Panc1 (cell line): ENCODE data around the gene EFTUD2. TPM values are rescaled to one million over a fixed set of nuclear protein-coding genes. Genes with fewer than 3 reads are reported as not detected.

ENCODE experiments used
- ATAC-seq: fragments of 200-7000 bp; cut with Tn5 transposase; 2 replicates; pipeline ENCODE4 v1.9.1; 2020; ENCODE audit warnings: mild to moderate bottlenecking, moderate library complexity
- BruUV-seq: library from RNA; stranded (reverse); fragments of 400-500 nt; replicated peaks from 2 replicates; lab custom pipeline; 2021; lab: Mats Ljungman, UMichigan
- CTCF ChIA-PET: fragments of 300-600 bp; sonication (Branson Sonifier 250); formaldehyde crosslinking; loops from one replicate; lab custom pipeline; 2022; ENCODE audit warnings: antibody characterized with exemption; lab: Charles Lee
- POLR2A ChIA-PET: fragments of 300-600 bp; sonication (Branson Sonifier 250); formaldehyde crosslinking; loops from one replicate; lab custom pipeline; 2022; ENCODE audit warnings: antibody characterized with exemption; lab: Charles Lee
- DNase-seq: peaks from one replicate; pipeline ENCODE4 v3.0.0-alpha.2; 2010; ENCODE audit warnings: low read depth, low spot score
- H3K27ac ChIP-seq: 2 replicates; pipeline ENCODE4 v1.5.1; 2011; ENCODE audit warnings: mild to moderate bottlenecking, low read length, inconsistent platforms
- H3K27me3 ChIP-seq: fragments of 200-500 bp; sonication (Bioruptor generic); 2 replicates; pipeline ENCODE4 v1.6.0; 2014; ENCODE audit warnings: low read length, inconsistent platforms; ENCODE audit not compliant: control insufficient read depth, insufficient read depth
- H3K36me3 ChIP-seq: fragments of 200-500 bp; sonication (Bioruptor generic); 2 replicates; pipeline ENCODE4 v1.5.1; 2014; ENCODE audit warnings: inconsistent platforms, mild to moderate bottlenecking, low read length, moderate library complexity; ENCODE audit not compliant: control insufficient read depth, insufficient read depth
- H3K4me1 ChIP-seq: 2 replicates; pipeline ENCODE4 v1.5.1; 2011; ENCODE audit warnings: inconsistent platforms, mild to moderate bottlenecking, low read length, moderate library complexity; ENCODE audit not compliant: control insufficient read depth, insufficient read depth
- H3K4me3 ChIP-seq, 2 experiments: 2 replicates each; pipeline ENCODE4 v1.5.1; 2011 to 2012; ENCODE audit warnings: low read depth in 2 of 2, low read length in 2 of 2, mild to moderate bottlenecking in 2 of 2, inconsistent platforms in 1 of 2, moderate library complexity in 1 of 2
- H3K9me3 ChIP-seq: fragments of 200-500 bp; sonication (Bioruptor generic); 2 replicates; pipeline ENCODE4 v1.5.1; 2014; ENCODE audit warnings: low read depth, mild to moderate bottlenecking, inconsistent platforms, low read length, moderate library complexity; ENCODE audit not compliant: control insufficient read depth, insufficient read depth
- POLR2AphosphoS5 ChIP-seq: IDR thresholded peaks from 2 replicates; pipeline ENCODE4 v1.6.1; 2012; ENCODE audit warnings: mild to moderate bottlenecking, low read depth, low read length, moderate library complexity
- SIN3A ChIP-seq: IDR thresholded peaks from 2 replicates; pipeline ENCODE4 v1.6.1; 2012; ENCODE audit warnings: low read depth, mild to moderate bottlenecking, low read length, moderate library complexity, borderline replicate concordance; ENCODE audit not compliant: insufficient read depth
- TCF7L2 ChIP-seq: IDR thresholded peaks from 2 replicates; pipeline ENCODE4 v1.6.1; 2011; ENCODE audit warnings: mild to moderate bottlenecking, low read depth, low read length, inconsistent platforms
- in situ Hi-C: cut with HindIII; loops from 2 replicates; pipeline ENCODE4 v1.10.0; 2016; ENCODE audit warnings: low sequenced_read_pairs, low pct_unique_long_range_greater_than_20kb
- intact Hi-C: fragments of 100-400 bp; cut with micrococcal nuclease; formaldehyde crosslinking; loops from one replicate; pipeline ENCODE4 v1.10.0; 2022; ENCODE audit not compliant: unreplicated experiment
- total RNA-seq: library from RNA; stranded (reverse); gene quantifications from one replicate; pipeline ENCODE4 v1.2.1, GENCODE V29; 2021; ENCODE audit not compliant: unreplicated experiment
- TF ChIP-seq, protein P1 (sequence below), 2 experiments: IDR thresholded peaks; 2 replicates each; pipeline ENCODE4 v1.6.1; 2011 to 2012; ENCODE audit warnings: low read depth in 2 of 2, control low read depth in 1 of 2, low read length in 1 of 2, mild to moderate bottlenecking in 1 of 2, moderate library complexity in 1 of 2; ENCODE audit not compliant: insufficient read depth in 1 of 2
- TF ChIP-seq, protein P2 (sequence below): fragments of 450-650 bp; IDR thresholded peaks from 2 replicates; pipeline ENCODE4 v1.5.1; 2017; ENCODE audit warnings: mild to moderate bottlenecking

EFTUD2 gene
- total RNA-seq, 1 experiment from 2014 or later, result 98.0 TPM

DNA sequence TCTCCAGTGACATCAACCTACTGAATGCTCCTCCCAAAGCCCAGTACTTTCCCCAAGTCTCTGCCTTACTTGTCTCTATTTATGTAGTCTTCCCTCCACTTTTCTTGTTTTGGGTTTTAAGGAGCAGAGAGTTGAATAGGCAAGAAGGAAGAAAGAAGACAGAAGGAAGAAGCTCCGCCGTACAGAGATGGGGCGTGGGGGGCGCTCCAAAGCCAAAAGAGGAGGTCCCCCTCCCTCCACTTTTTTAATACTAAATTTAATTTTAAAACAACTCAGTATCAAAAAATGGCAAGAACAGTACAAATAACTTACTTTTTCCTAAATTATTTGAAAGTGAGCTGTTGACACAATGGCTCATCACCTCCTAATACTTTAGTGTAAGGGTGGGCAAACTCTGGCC is 4.6 kb downstream of the EFTUD2 start:
- DNase-seq, result no peak
- in situ Hi-C loops (no loop called here), intact Hi-C loops (no loop called here)
- ChIA-PET POLR2A (no interaction called here), CTCF (no interaction called here)
- H3K4me1 ChIP-seq, result no peaks in the 10 kb centered on the region
- BruUV-seq, result no TSS peak
- no peaks in the 10 kb centered on the region for H3K27me3 ChIP-seq
- no peaks in the 10 kb centered on the region for H3K9me3 ChIP-seq
- H3K36me3 ChIP-seq, result peaks cover 6% of the 10 kb centered on the region; the same call in 1 of the 2 replicates
- H3K27ac ChIP-seq, result no peak overlapping the region
- TF ChIP-seq TCF7L2 (no peak), SIN3A (no peak), POLR2AphosphoS5 (no peak)
- TF ChIP-seq, protein P1, sequence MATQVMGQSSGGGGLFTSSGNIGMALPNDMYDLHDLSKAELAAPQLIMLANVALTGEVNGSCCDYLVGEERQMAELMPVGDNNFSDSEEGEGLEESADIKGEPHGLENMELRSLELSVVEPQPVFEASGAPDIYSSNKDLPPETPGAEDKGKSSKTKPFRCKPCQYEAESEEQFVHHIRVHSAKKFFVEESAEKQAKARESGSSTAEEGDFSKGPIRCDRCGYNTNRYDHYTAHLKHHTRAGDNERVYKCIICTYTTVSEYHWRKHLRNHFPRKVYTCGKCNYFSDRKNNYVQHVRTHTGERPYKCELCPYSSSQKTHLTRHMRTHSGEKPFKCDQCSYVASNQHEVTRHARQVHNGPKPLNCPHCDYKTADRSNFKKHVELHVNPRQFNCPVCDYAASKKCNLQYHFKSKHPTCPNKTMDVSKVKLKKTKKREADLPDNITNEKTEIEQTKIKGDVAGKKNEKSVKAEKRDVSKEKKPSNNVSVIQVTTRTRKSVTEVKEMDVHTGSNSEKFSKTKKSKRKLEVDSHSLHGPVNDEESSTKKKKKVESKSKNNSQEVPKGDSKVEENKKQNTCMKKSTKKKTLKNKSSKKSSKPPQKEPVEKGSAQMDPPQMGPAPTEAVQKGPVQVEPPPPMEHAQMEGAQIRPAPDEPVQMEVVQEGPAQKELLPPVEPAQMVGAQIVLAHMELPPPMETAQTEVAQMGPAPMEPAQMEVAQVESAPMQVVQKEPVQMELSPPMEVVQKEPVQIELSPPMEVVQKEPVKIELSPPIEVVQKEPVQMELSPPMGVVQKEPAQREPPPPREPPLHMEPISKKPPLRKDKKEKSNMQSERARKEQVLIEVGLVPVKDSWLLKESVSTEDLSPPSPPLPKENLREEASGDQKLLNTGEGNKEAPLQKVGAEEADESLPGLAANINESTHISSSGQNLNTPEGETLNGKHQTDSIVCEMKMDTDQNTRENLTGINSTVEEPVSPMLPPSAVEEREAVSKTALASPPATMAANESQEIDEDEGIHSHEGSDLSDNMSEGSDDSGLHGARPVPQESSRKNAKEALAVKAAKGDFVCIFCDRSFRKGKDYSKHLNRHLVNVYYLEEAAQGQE (IDR thresholded peaks at IDR 0.05; ENCODE audit: insufficient read depth in 1 of 2, low read depth in 2 of 2, low read length in 1 of 2), result no peak
- TF ChIP-seq, protein P2, sequence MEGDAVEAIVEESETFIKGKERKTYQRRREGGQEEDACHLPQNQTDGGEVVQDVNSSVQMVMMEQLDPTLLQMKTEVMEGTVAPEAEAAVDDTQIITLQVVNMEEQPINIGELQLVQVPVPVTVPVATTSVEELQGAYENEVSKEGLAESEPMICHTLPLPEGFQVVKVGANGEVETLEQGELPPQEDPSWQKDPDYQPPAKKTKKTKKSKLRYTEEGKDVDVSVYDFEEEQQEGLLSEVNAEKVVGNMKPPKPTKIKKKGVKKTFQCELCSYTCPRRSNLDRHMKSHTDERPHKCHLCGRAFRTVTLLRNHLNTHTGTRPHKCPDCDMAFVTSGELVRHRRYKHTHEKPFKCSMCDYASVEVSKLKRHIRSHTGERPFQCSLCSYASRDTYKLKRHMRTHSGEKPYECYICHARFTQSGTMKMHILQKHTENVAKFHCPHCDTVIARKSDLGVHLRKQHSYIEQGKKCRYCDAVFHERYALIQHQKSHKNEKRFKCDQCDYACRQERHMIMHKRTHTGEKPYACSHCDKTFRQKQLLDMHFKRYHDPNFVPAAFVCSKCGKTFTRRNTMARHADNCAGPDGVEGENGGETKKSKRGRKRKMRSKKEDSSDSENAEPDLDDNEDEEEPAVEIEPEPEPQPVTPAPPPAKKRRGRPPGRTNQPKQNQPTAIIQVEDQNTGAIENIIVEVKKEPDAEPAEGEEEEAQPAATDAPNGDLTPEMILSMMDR, result no peak
- no peak overlapping the region for H3K4me3 ChIP-seq
- ATAC-seq, result no peak

DNA sequence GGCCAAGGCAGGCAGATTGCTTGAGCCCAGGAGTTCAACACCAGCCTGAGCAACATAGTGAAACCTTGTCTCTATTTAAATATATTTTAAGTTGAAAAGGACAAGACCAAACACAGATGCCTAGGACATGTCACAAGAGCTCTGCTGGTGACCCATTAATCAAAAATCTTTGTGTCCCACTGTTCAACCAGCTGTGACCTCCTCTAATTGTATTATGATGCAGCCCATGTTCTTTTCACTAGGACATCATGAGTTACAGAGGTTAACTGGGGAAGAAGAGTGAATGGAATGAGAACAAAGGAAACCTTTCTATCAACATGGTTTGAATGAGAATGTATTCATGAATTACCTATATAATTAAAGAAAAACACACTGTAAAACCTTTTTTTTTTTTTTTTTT is 7.0 kb downstream of the EFTUD2 start:
- peaks cover 2% of the 10 kb centered on the region; the same call in 1 of the 2 replicates for H3K36me3 ChIP-seq
- POLR2A ChIA-PET, result interaction anchor here (0.6 kb wide), 1 partner anchor 147 kb away, joined by 4 read pairs; no protein-coding TSS in a partner anchor
- in situ Hi-C loops, result no loop called here

More for the DNA sequence above, 7.0 kb downstream of the EFTUD2 start:
- intact Hi-C loops, result no loop called here
- TF ChIP-seq, protein P2, result no peak
- TF ChIP-seq TCF7L2, result no peak
- no peak for TF ChIP-seq POLR2AphosphoS5
- no peak for TF ChIP-seq SIN3A
- TF ChIP-seq, protein P1 (IDR thresholded peaks at IDR 0.05; ENCODE audit: insufficient read depth in 1 of 2, low read depth in 2 of 2, low read length in 1 of 2), result no peak
- BruUV-seq, result no TSS peak
- Histone ChIP-seq H3K27ac (no peak overlapping the region), H3K9me3 (no peaks in the 10 kb centered on the region), H3K4me1 (no peaks in the 10 kb centered on the region), H3K27me3 (no peaks in the 10 kb centered on the region), H3K4me3 (no peak overlapping the region)
- ATAC-seq, result no peak
- DNase-seq, result no peak
- CTCF ChIA-PET, result no interaction called here
